ENCODE measurements around the gene NSUN6.

The NSUN6 gene

DNA sequence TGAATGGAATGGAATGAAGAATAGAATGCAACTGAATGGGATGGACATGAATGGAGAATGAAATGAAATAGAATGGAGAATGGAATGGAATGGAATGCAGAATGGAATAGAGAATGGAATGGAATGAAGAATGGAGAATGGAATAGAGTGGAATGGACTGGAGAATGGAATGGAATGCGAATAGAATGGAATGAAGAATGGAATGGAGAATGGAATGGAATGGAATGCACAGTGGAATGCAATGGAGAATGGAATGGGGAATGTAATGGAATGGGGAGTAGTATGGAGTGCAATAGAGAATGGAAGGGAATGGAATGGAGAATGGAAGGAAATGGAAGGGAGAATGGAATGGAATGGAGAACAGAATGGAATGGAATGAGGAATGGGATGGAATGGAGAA, 93.4 kb downstream of the NSUN6 start:
- DNase-seq: no peak

DNA sequence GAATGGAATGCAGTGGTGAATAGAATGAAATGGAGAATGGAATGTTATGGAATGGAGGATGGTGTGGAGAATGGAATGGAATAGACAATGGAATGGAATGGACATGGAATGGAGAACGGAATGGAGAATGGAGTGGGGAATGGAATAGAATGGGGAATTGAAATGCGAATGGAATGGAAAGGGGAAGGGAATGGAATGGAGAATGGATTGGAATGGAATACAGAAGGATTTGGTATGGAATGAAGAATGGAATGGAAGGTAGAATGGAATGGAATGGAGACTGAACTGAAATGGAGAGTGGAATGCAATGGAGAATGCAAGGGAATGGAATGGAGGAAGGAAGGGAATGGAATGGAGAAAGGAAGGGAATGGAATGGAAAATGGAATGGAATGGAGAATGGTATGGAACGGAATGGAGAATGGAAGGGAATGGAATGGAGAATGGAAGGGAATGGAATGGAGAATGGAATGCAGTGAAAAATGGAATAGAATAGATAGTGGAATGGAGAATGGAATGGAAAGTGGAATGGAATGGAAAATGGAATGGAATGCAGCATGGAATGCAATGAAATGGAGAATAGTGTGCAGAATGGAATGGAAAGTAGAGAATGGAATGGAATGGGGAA, 94.8 kb downstream of the NSUN6 start:
- DNase-seq: no peak

- DNase-seq: no peak
These were observed 96.9 kb downstream of the NSUN6 start for GRCh38 chr10:18554479-18554878.

GRCh38 chr10:18551473-18551872, 99.9 kb downstream of the NSUN6 start:
- no peak for DNase-seq

DNA sequence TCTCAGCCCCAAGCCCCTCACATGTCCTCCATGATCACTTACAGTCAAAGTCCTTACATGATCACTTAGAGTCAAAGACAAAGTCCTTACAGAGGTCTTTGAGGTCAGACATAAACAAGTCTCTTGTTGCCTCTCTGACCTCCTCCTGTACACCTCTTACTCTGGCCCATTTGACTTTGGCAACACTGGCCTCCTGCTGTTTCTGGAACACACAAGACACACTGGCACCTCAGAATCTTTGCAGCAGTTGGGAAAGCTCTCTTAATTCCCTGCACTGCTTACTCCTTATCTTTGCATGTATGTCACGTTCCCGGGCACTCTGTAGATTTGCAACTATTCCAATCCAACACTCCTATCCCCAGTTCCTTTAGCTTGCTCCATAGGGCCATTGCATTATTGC, 102.3 kb downstream of the NSUN6 start:
- DNase-seq: no peak

- DNase-seq: no peak
These were observed 105.6 kb downstream of the NSUN6 start for GRCh38 chr10:18545621-18546305.

DNA sequence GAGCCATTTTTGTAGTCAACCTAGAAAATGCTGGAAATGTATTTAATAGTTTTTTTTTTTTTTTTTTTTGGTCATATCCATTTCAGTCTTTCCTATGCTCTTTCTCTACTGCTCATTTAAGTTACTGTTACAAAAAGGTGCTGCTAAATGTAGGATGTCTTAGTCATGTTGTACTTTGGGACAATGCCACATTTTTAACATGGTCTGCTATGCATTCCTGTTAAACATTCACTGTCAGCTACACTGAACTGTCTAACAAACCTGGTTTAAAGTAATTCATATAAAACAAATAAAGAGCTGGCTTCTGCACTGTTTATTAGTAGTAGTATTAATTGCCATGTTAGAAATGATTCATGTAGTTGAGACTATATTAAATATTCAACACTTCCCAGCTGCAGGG, 108.6 kb downstream of the NSUN6 start:
- DNase-seq: no peak

DNA sequence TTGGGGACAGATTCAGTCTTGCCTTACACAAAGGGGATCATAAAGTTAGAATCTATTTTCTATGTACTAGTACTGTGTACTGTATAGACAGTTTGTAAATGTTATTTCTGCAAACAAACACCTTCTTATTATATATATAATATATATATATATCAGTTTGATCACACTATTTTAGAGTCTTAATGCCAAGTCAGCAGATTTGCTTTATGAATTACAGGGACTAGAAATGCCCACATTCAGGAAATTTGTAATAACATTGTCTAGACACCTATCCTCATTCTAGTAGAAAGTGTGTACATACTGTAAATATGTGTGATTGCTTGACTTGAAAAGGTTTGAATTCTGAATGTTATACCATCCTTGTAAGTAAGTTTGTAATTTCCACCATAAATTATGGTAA, 111.2 kb downstream of the NSUN6 start:
- DNase-seq: no peak

GRCh38 chr10:18539335-18539734, 112.1 kb downstream of the NSUN6 start:
- DNase-seq: no peak

GRCh38 chr10:18533896-18534295, 117.5 kb downstream of the NSUN6 start:
- no peak for DNase-seq

DNA sequence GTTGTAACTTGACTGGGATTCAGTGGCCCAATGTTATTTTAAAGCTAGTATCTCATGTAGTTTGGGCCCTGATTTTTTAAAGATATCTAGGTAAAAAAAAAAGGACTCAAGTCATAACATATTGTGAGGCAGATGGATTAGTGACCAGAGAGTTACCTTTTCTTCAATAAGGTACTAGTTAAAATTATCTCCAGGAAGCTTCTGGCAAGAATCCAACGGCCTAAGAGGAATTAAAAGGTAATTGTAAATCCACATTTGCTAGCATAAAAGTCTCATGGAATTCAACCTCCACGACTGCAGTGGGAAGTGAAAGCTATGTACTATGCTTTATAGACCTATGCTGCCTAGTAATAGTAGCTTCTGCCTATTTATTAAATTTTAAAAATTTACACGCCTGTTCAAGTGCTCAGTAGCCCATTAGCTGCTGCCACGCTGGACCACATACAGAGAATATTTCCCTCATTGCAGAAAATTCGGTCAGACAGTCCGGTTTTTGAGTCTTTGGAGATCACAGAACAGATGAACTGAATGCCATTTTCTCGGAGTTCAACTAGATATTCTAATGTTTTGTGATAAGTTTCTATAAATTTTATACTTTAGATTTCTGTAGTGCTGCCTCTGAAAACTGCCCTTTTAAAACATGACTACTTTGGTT, 118.4 kb downstream of the NSUN6 start:
- no peak for DNase-seq

GRCh38 chr10:18528292-18528691, 123.1 kb downstream of the NSUN6 start:
- no peak for DNase-seq

DNA sequence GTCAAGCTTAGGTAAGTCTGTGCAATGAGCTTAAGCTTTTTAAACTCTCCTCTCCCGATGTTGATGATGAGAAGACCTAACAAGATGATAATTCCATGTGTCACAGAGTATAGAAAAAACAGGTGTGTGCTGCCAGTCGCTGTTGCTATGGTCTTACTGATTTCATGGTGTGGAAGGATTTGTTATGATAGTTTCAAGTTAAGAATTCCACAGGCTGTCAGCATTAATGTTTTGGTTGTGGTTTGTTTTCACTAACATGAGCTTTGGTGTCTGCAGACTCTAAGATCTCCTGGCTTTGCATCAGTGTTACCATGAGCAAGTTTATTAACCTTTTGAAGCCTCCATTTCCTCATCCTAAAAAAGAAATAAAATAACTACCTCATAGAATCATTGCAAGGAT, 123.7 kb downstream of the NSUN6 start:
- DNase-seq: no peak

DNA sequence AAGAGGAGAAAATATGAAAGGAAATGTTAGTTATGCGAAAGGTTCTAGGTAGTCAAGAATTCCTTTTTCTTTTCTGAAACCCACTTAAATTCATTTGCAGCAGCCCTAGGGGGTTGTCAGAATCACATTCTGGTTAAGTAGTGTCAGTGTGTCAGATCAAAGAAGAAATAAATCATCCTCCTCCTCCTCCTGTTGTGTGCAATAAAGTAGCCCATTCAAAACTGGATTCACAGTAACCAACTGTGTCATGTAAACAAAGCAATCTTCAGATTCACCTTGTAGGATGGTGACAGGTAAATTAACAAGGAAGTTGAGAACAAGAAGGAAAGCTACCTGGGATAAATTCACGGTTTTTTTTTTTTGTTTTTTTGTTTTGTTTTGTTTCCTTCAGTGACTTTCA, 127.5 kb downstream of the NSUN6 start:
- no peak for DNase-seq

DNA sequence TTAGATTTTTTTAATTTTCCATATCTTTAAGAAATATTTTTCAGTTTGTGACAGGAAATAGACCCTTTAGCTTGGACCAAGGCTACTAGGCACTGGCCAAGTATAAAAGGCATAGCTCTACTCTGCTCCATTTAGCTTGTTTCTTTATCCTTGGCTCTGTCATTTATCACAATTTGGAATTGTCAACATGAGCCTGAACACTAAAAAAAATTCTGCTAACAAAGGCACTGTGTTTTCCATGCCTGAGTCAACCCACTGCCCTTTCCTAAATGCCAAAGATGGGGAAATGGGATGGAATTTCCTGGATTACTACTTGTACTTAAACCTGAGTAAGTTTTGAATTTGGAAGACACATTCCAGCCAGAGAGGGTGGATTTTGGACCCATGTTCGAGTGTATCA, 128.4 kb downstream of the NSUN6 start:
- no peak for DNase-seq

- DNase-seq: no peak
These were observed 134.5 kb downstream of the NSUN6 start for GRCh38 chr10:18516851-18517250.

GRCh38 chr10:18514537-18514936, 136.8 kb downstream of the NSUN6 start:
- no peak for DNase-seq

GRCh38 chr10:18508587-18508986, 142.8 kb downstream of the NSUN6 start:
- no peak for DNase-seq

GRCh38 chr10:18505456-18506118, 145.8 kb downstream of the NSUN6 start:
- DNase-seq: no peak

DNA sequence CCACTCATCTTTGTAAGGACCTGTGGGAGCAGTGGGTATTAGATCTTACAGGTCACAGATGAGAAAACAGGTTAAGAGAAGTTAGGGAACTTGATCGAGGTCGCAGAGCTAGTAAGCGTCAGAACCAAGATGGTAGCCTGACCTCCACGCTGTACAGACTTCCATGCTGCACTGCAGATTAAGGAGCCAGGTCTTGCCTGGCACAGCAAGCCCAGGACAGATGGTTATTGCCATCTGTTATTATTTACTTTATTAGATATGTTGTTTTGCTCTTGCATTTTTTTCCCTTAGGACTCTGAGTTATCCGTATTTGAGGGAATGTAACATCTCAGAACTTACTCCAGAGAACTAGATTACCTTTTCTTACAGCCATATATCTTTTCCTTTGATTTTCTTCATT, 147.2 kb downstream of the NSUN6 start:
- DNase-seq: no peak

DNA sequence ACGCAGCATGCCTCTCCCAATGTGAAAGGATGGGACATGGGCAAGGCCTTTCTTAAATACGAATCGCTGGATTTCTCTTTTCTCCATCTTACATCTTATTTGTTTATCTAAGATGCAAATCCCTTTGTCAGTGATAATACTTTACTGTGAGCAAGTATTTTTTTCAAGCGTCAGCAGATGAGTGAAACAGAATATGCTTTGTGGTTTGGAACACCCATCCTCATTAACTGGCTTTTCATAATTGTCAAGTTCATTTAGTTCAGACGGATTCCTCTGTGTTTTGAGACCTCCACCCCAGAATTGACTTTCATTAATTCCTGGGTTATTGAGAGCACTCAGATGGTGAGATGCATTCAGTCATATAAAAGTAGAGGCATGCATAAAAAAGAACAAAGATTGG, 149.8 kb downstream of the NSUN6 start:
- DNase-seq: no peak

- no peak for DNase-seq
These were observed 150.2 kb downstream of the NSUN6 start for GRCh38 chr10:18501198-18501597.

- DNase-seq: no peak
These were observed 150.8 kb downstream of the NSUN6 start for GRCh38 chr10:18500576-18500975.

GRCh38 chr10:18498998-18499397, 152.4 kb downstream of the NSUN6 start:
- no peak for DNase-seq

Data from femur (tissue), 1 donor.